ENCODE results near the gene HSF2BP. TPM values are rescaled to one million over a fixed set of nuclear protein-coding genes. Genes with fewer than 3 reads are reported as not detected.
"Not testable (repeated sequence)": the region's sequence is repeated elsewhere in the genome, so short reads cannot be mapped to it uniquely, and the experiment has no call there.

HSF2BP gene
- polyA plus RNA-seq, 3 donors: 1.7 to 2.6 (median 2.2) TPM

GRCh38 chr21:43522495-43523131, 136.7 kb downstream of the HSF2BP start:
- not testable (repeated sequence) for DNase-seq

- DNase-seq: not testable (repeated sequence)
Measured at GRCh38 chr21:43517701-43518100, 141.6 kb downstream of the HSF2BP start.

GRCh38 chr21:43516860-43517627, 142.2 kb downstream of the HSF2BP start:
- not testable (repeated sequence) for DNase-seq

GRCh38 chr21:43516295-43516847, 142.9 kb downstream of the HSF2BP start:
- DNase-seq: not testable (repeated sequence)

DNA sequence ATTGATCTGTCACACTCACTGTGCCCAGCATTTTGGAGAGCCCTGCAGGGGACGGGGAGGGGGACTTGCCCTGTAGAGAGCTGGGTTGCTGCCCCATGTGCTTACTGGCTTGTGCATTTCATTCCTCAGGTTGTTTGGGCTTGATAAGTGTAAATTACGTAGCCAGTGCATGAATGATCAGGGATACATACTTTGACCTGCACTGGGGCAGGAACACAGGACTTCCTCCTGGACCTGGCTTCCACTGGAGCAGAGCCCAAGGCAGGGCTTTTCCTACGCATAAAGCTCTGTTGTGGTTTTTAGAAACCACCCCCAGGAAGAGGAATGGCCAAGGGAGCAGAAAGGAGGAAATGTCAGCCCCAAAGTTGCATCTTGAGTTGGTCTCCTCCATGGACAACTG, 144.5 kb downstream of the HSF2BP start:
- not testable (repeated sequence) for DNase-seq

- not testable (repeated sequence) for DNase-seq
Measured at GRCh38 chr21:43513023-43513422, 146.3 kb downstream of the HSF2BP start.

DNA sequence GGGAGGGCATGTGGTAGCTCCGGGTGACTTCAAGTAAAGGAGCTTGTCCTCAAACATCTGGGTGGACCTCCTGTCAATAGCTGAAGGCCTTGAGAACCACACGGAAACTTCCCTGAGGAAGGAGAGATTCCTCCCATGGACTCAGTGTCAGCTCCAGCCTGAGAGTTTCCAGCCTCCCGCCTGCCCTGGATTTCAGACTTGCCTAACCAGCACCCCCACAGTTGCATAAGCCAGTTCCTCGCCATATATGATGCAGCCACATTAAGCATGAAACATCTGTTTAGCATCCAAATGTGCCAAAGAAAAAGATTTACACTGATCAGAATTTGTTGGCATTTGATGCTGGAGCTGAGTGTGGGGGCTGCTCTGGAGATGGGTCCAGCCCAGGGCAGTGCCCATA, 148.1 kb downstream of the HSF2BP start:
- not testable (repeated sequence) for DNase-seq

DNA sequence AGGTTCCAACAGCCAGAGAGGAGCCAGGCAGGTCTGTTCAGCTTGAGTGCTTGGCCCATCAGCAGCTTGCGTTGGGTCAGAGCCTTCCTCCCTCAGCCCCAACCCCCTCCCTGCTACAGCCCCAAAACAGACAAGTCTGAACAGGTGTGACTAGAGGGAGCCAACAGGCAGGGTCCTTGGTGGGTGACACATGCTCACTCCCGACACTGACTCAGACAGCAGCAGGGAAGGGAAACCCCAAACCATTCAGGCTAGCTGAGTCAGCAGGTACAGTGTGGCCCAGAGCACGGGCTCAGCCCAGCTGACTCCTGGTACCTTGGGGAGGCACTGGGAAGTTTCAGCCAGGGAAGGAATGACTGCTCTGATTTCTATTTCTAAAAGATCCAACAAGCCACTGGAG, 148.6 kb downstream of the HSF2BP start:
- DNase-seq: not testable (repeated sequence)

GRCh38 chr21:43503892-43504291, 155.4 kb downstream of the HSF2BP start:
- not testable (repeated sequence) for DNase-seq

- DNase-seq: not testable (repeated sequence)
Measured at GRCh38 chr21:43503075-43503750, 156.1 kb downstream of the HSF2BP start.

- not testable (repeated sequence) for DNase-seq
Measured at GRCh38 chr21:43502407-43503071, 156.7 kb downstream of the HSF2BP start.

- not testable (repeated sequence) for DNase-seq
Measured at GRCh38 chr21:43498924-43499323, 160.4 kb downstream of the HSF2BP start.

- not testable (repeated sequence) for DNase-seq
Measured at GRCh38 chr21:43498065-43498464, 161.2 kb downstream of the HSF2BP start.

DNA sequence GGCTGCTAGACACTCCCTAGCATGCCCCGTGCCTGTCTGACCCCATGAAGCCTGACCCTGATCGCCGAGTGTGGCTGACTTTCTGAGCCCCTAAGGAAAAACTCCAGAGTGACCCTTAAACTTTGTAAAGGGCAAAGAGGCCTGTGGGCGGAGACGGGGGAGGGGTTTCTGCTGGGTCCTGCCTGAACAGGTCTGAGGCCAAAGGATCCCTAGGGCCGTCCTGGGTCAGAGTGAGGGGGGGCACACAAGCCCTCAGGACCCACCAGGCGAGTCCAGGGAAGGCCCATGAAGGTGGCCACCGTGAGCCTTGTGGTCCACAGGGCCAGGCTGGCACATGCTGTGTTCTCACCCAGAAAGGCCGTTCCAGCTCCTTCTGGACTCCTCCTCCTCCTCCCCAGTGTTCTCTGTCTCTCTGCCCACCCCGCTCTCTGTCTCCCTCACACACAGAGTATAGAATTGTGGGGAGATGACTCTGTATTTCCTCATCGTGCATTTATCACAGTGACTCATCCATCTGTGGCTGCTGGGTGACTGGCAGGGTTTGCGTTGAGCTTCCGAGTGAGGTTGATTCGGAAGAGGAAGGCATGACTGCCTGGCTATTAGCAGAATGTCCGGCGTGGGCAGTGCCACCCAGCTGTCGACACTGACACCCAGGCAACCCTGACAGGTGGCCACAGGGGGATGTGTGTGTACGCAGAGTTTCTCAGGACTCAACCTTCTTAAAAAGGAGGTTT, 164.8 kb downstream of the HSF2BP start:
- DNase-seq: not testable (repeated sequence)

- DNase-seq: not testable (repeated sequence)
Measured at GRCh38 chr21:43493471-43493870, 165.8 kb downstream of the HSF2BP start.

GRCh38 chr21:43488235-43488634, 171.1 kb downstream of the HSF2BP start:
- DNase-seq: not testable (repeated sequence)

DNA sequence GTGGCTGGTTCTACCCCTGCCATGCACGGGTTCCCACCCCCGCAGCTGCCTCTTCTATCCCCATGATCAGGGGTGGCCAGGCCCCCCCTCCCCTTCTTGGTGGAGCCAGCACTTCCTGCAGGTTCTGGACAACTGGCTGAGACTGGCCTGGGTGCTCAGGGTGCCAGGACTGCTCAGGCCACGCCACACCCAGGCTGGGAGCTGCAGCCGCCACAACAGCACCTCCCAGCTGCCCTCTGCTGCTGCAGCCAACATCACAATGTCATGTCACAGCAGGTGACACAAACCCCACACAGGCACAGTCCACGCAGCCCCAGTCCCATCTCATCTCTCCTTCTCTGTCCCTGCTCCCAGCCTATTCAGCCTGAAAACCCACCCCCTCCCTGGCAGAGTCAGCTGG, 173.2 kb downstream of the HSF2BP start:
- not testable (repeated sequence) for DNase-seq

DNA sequence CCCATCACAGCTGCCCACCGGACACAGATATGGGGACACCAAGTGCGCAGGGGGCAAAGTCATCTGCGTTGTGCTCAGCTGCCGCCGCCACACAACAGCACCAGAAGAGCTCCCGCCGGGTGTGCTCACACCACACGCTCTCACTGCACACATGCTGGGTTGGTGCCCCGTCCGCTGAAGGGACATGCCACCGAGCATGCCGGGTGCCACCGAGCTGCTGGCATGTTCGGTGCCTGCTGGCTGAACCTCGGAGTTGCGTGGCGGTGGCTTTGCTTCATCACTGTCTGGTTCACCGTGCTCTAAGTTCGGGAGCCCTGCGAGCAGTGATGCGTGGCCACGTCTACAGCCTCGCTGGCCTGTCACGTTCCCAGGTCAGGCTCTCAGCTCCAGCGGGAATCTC, 174.3 kb downstream of the HSF2BP start:
- DNase-seq: not testable (repeated sequence)

DNA sequence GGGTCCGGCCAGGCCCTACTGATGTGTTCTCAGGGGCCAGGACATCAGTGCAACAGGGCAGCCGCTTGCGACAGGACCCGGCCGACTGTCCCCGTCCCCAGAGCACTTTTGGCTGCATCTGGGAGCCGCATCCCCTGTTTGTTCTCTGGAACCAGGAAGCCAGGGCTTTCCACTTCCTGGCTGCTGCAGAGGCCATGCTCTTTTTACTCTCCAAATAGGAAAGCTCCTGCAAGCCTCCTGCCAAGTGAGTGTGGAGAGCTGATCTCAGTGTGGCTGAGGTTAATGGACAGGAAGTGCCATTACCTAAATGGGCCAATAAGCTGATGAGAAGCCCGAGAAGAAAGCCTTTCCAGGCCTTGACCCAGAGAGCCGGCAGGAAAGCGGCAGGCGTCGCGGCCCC, 180.1 kb downstream of the HSF2BP start:
- DNase-seq: not testable (repeated sequence)
